Karpas-422 (cell line): ENCODE measurements around the gene ODR4. TPM values are rescaled to one million over a fixed set of nuclear protein-coding genes. Genes with fewer than 3 reads are reported as not detected.

Experiments used
- DNase-seq: peaks from one replicate; pipeline ENCODE4 v3.0.0-alpha.2; 2015
- H2AFZ ChIP-seq: fragments of 200-600 bp; sonication (generic); 2 replicates; pipeline ENCODE4 v1.6.1; 2014; ENCODE audit warnings: antibody characterized with exemption, low read length, mixed read lengths
- H3K27ac ChIP-seq: fragments of 200-600 bp; sonication (generic); 2 replicates; pipeline ENCODE4 v1.5.1; 2014; ENCODE audit warnings: mild to moderate bottlenecking, low read length, moderate library complexity
- H3K27me3 ChIP-seq: fragments of 200-600 bp; sonication (generic); 2 replicates; pipeline ENCODE4 v1.6.1; 2014; ENCODE audit warnings: low read length, mixed read lengths
- H3K36me3 ChIP-seq: fragments of 200-600 bp; sonication (generic); 2 replicates; pipeline ENCODE4 v1.6.1; 2014; ENCODE audit warnings: low read length, mixed read lengths; ENCODE audit not compliant: insufficient read depth
- H3K4me1 ChIP-seq: fragments of 200-600 bp; sonication (generic); 2 replicates; pipeline ENCODE4 v1.6.1; 2014; ENCODE audit warnings: mild to moderate bottlenecking, low read length, mixed read lengths
- H3K4me2 ChIP-seq: fragments of 200-600 bp; sonication (generic); 2 replicates; pipeline ENCODE4 v1.6.1; 2014; ENCODE audit warnings: low read length, low read depth, mild to moderate bottlenecking; ENCODE audit not compliant: poor library complexity, severe bottlenecking
- H3K4me3 ChIP-seq: fragments of 200-600 bp; sonication (generic); 2 replicates; pipeline ENCODE4 v1.5.1; 2014; ENCODE audit warnings: mild to moderate bottlenecking, antibody characterized with exemption, low read length, mixed read lengths
- H3K79me2 ChIP-seq: fragments of 200-600 bp; sonication (generic); 2 replicates; pipeline ENCODE4 v1.6.1; 2014; ENCODE audit warnings: mild to moderate bottlenecking, low read length, mixed read lengths
- H3K9ac ChIP-seq: fragments of 200-600 bp; sonication (generic); 2 replicates; pipeline ENCODE4 v1.6.0; 2014; ENCODE audit warnings: low read length
- H3K9me2 ChIP-seq: fragments of 200-600 bp; sonication (generic), shearing (Covaris generic); replicated peaks from 2 replicates; pipeline ENCODE4 v1.6.0; 2014; ENCODE audit warnings: mild to moderate bottlenecking, low read length, moderate library complexity; ENCODE audit not compliant: insufficient read depth
- H3K9me3 ChIP-seq: fragments of 300-700, 200-600 bp; sonication (generic); 2 replicates; pipeline ENCODE4 v1.6.1; 2014; ENCODE audit warnings: low read length, mixed read lengths
- H4K20me1 ChIP-seq: fragments of 200-600 bp; sonication (generic); 2 replicates; pipeline ENCODE4 v1.6.1; 2014; ENCODE audit warnings: mild to moderate bottlenecking, antibody characterized with exemption, low read length, low read depth; ENCODE audit not compliant: insufficient read depth
- total RNA-seq: library from RNA; depleted of rRNA; stranded (reverse); fragments of >200 nt; shearing (Covaris generic); gene quantifications from 2 replicates; pipeline ENCODE4 v1.2.3, GENCODE V29; 2014; ENCODE audit warnings: low replicate concordance

The ODR4 gene
- total RNA-seq, 1 experiment from 2014 or later: 12.9 TPM

- Histone ChIP-seq H2AFZ (no peak overlapping the region), H3K9me2 (0 out of 2 replicates have a peak, but pooled peaks cover 4% of the 10 kb centered on the region), H3K27me3 (no peaks in the 10 kb centered on the region), H3K4me2 (no peak overlapping the region), H3K9ac (no peak overlapping the region), H3K4me1 (no peaks in the 10 kb centered on the region), H4K20me1 (no peaks in the 10 kb centered on the region), H3K79me2 (no peaks in the 10 kb centered on the region), H3K4me3 (no peak overlapping the region), H3K27ac (no peak overlapping the region), H3K9me3 (no peaks in the 10 kb centered on the region), H3K36me3 (no peaks in the 10 kb centered on the region)
- DNase-seq: no peak
Observed at GRCh38 chr1:186426118-186426517, 50.5 kb downstream of the ODR4 start.

GRCh38 chr1:186429017-186429416 lies 53.4 kb downstream of the ODR4 start:
- Histone ChIP-seq H3K9me2 (0 out of 2 replicates have a peak, but pooled peaks cover 4% of the 10 kb centered on the region), H2AFZ (no peak overlapping the region), H3K79me2 (no peaks in the 10 kb centered on the region), H3K4me3 (no peak overlapping the region), H3K9me3 (no peaks in the 10 kb centered on the region), H3K4me1 (no peaks in the 10 kb centered on the region), H3K9ac (no peak overlapping the region), H3K27me3 (no peaks in the 10 kb centered on the region), H3K27ac (no peak overlapping the region), H3K36me3 (no peaks in the 10 kb centered on the region), H4K20me1 (no peaks in the 10 kb centered on the region), H3K4me2 (no peak overlapping the region)
- DNase-seq: no peak

- Histone ChIP-seq H3K27me3 (no peaks in the 10 kb centered on the region), H3K4me1 (no peaks in the 10 kb centered on the region), H3K27ac (no peak overlapping the region), H3K79me2 (no peaks in the 10 kb centered on the region), H3K9me2 (no peaks in the 10 kb centered on the region), H3K36me3 (no peaks in the 10 kb centered on the region), H2AFZ (no peak overlapping the region), H3K9me3 (no peaks in the 10 kb centered on the region), H3K9ac (no peak overlapping the region), H4K20me1 (no peaks in the 10 kb centered on the region), H3K4me3 (no peak overlapping the region), H3K4me2 (no peak overlapping the region)
- DNase-seq: no peak
Observed at GRCh38 chr1:186435336-186435735, 59.7 kb downstream of the ODR4 start.

- no peaks in the 10 kb centered on the region for H3K4me1 ChIP-seq
- no peaks in the 10 kb centered on the region for H3K9me3 ChIP-seq
- no peak overlapping the region for H3K9ac ChIP-seq
- no peaks in the 10 kb centered on the region for H3K79me2 ChIP-seq
- no peaks in the 10 kb centered on the region for H3K27me3 ChIP-seq
- H3K9me2 ChIP-seq: no peaks in the 10 kb centered on the region
- H3K27ac ChIP-seq: no peak overlapping the region
- no peaks in the 10 kb centered on the region for H4K20me1 ChIP-seq
- no peak overlapping the region for H2AFZ ChIP-seq
- no peak overlapping the region for H3K4me3 ChIP-seq
- H3K4me2 ChIP-seq: no peak overlapping the region
- H3K36me3 ChIP-seq: no peaks in the 10 kb centered on the region
- DNase-seq: no peak
Observed at GRCh38 chr1:186438567-186438966, 62.9 kb downstream of the ODR4 start.

GRCh38 chr1:186440584-186440983 lies 64.9 kb downstream of the ODR4 start:
- Histone ChIP-seq H4K20me1 (no peaks in the 10 kb centered on the region), H3K4me2 (no peak overlapping the region), H3K4me1 (no peaks in the 10 kb centered on the region), H3K9me3 (no peaks in the 10 kb centered on the region), H3K9me2 (no peaks in the 10 kb centered on the region), H3K36me3 (no peaks in the 10 kb centered on the region), H3K79me2 (no peaks in the 10 kb centered on the region), H3K4me3 (no peak overlapping the region), H2AFZ (no peak overlapping the region), H3K27me3 (no peaks in the 10 kb centered on the region), H3K27ac (no peak overlapping the region), H3K9ac (no peak overlapping the region)
- no peak for DNase-seq

GRCh38 chr1:186442651-186443375 lies 67.2 kb downstream of the ODR4 start:
- Histone ChIP-seq H3K9ac (no peak overlapping the region), H3K4me1 (no peaks in the 10 kb centered on the region), H3K27ac (no peak overlapping the region), H4K20me1 (no peaks in the 10 kb centered on the region), H3K4me2 (no peak overlapping the region), H3K79me2 (no peaks in the 10 kb centered on the region), H3K9me2 (no peaks in the 10 kb centered on the region), H2AFZ (no peak overlapping the region), H3K9me3 (no peaks in the 10 kb centered on the region), H3K4me3 (no peak overlapping the region), H3K27me3 (no peaks in the 10 kb centered on the region), H3K36me3 (no peaks in the 10 kb centered on the region)
- DNase-seq: no peak

GRCh38 chr1:186443638-186444037 lies 68.0 kb downstream of the ODR4 start:
- Histone ChIP-seq H3K9me2 (no peaks in the 10 kb centered on the region), H3K9me3 (no peaks in the 10 kb centered on the region), H3K27me3 (no peaks in the 10 kb centered on the region), H4K20me1 (no peaks in the 10 kb centered on the region), H3K27ac (no peak overlapping the region), H3K4me2 (no peak overlapping the region), H3K36me3 (no peaks in the 10 kb centered on the region), H3K4me3 (no peak overlapping the region), H2AFZ (no peak overlapping the region), H3K4me1 (no peaks in the 10 kb centered on the region), H3K79me2 (no peaks in the 10 kb centered on the region), H3K9ac (no peak overlapping the region)
- no peak for DNase-seq

GRCh38 chr1:186446152-186446551 lies 70.5 kb downstream of the ODR4 start:
- Histone ChIP-seq H3K9ac (no peak overlapping the region), H3K27me3 (no peaks in the 10 kb centered on the region), H3K4me2 (no peak overlapping the region), H3K4me3 (no peak overlapping the region), H3K4me1 (no peaks in the 10 kb centered on the region), H2AFZ (no peak overlapping the region), H3K9me3 (no peaks in the 10 kb centered on the region), H4K20me1 (no peaks in the 10 kb centered on the region), H3K27ac (no peak overlapping the region), H3K9me2 (no peaks in the 10 kb centered on the region), H3K36me3 (no peaks in the 10 kb centered on the region), H3K79me2 (no peaks in the 10 kb centered on the region)
- no peak for DNase-seq
